Vagina (tissue), 2 donors: ENCODE measurements around the gene JAKMIP1.

Experiments used
- POLR2A ChIP-seq, 2 donors: fragments of 450-650 bp; IDR thresholded peaks; one replicate each; pipeline ENCODE4 v1.6.1; 2017; ENCODE audit warnings: antibody characterized with exemption in 2 of 2, mild to moderate bottlenecking in 2 of 2, moderate library complexity in 2 of 2
- POLR2AphosphoS5 ChIP-seq, 2 donors: sonication (generic); formaldehyde crosslinking; IDR thresholded peaks; one replicate each; pipeline ENCODE4 v1.9.0; 2017; ENCODE audit warnings: antibody characterized with exemption in 2 of 2, mild to moderate bottlenecking in 2 of 2, low read depth in 1 of 2; ENCODE audit not compliant: insufficient read depth in 1 of 2

DNA sequence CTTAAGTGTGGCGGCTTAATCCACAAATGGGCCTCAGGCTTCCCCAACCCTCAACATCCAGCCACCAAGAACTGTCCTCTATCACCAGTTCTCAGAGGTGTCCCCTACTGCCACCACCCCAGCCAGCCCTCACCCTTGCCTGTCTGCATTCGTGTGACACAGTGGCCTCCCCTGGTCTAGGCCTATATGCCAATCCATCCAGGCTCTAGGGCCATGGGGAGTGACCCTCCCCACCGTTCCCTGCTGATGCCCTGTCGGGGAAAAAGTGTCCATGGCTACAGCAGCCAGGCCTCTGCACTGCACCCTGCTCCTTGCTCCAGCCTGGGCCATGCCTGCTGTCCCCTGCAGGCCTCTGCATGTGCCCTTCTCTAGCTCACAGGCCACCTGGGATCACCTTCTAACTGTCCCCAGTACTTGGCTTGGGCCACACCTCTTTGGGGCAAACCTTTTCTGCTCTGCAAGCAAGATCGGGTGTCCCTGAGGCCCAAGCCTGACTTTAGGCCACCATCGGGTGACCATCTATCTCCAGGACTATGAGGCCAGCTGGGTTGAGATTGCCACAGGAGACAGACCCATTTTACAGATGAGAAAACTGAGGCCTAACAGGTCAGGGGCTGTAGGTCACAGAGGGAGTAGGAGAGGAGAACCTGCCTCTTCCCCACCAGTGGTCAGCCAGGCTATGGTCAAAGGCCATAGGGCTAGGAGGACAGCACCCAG is 75.8 kb downstream of the JAKMIP1 start:
- TF ChIP-seq POLR2AphosphoS5 (IDR thresholded peaks at IDR 0.05; ENCODE audit: insufficient read depth in 1 of 2, low read depth in 1 of 2) (no peak), POLR2A (IDR thresholded peaks at IDR 0.05) (no peak)
